ENCODE results near the gene GPSM1.

GPSM1 gene

GRCh38 chr9:136306211-136307208, 20.8 kb upstream of the GPSM1 start:
- no peak for DNase-seq

GRCh38 chr9:136307215-136307750, 20.1 kb upstream of the GPSM1 start:
- no peak for DNase-seq

GRCh38 chr9:136308006-136308701, 19.2 kb upstream of the GPSM1 start:
- no peak for DNase-seq

GRCh38 chr9:136308702-136309053, 18.7 kb upstream of the GPSM1 start:
- DNase-seq: no peak

GRCh38 chr9:136309101-136309801, 18.1 kb upstream of the GPSM1 start:
- DNase-seq: no peak

GRCh38 chr9:136309806-136310220, 17.5 kb upstream of the GPSM1 start:
- no peak for DNase-seq

- DNase-seq: no peak
Measured at GRCh38 chr9:136310273-136311030, 16.9 kb upstream of the GPSM1 start.

- DNase-seq: no peak
Measured at GRCh38 chr9:136311051-136312008, 16.0 kb upstream of the GPSM1 start.

GRCh38 chr9:136312009-136312375, 15.3 kb upstream of the GPSM1 start:
- no peak for DNase-seq

GRCh38 chr9:136312436-136312835, 14.9 kb upstream of the GPSM1 start:
- no peak for DNase-seq

- DNase-seq: no peak
Measured at GRCh38 chr9:136313111-136314055, 14.0 kb upstream of the GPSM1 start.

- no peak for DNase-seq
Measured at GRCh38 chr9:136314056-136314416, 13.3 kb upstream of the GPSM1 start.

GRCh38 chr9:136314944-136315343, 12.4 kb upstream of the GPSM1 start:
- DNase-seq: no peak

GRCh38 chr9:136316271-136316751, 11.0 kb upstream of the GPSM1 start:
- DNase-seq: no peak

- no peak for DNase-seq
Measured at GRCh38 chr9:136316896-136317676, 10.3 kb upstream of the GPSM1 start.

GRCh38 chr9:136317695-136318094, 9.6 kb upstream of the GPSM1 start:
- no peak for DNase-seq

- no peak for DNase-seq
Measured at GRCh38 chr9:136318111-136318775, 9.1 kb upstream of the GPSM1 start.

GRCh38 chr9:136318776-136319241, 8.5 kb upstream of the GPSM1 start:
- no peak for DNase-seq

Measured in activated CD4-positive, CD25-positive, alpha-beta regulatory T cell treated with anti-CD3 and anti-CD28 coated beads, Interleukin-2, amount 50 U/mL, for 72 hours (primary cell).